Osteoblast (primary cell): Measurements from ENCODE around the gene OGFRL1. TPM values are rescaled to one million over a fixed set of nuclear protein-coding genes. Genes with fewer than 3 reads are reported as not detected.

Experiments
- DNase-seq: peaks from one replicate; pipeline ENCODE4 v3.0.0; 2011; ENCODE audit warnings: low spot score, mixed read lengths; ENCODE audit not compliant: insufficient read length; ENCODE audit errors: missing footprints
- H2AFZ ChIP-seq: 2 replicates; pipeline ENCODE4 v1.6.0; 2011; ENCODE audit warnings: mild to moderate bottlenecking, low read length
- H3K27ac ChIP-seq: 2 replicates; pipeline ENCODE4 v1.5.1; 2011; ENCODE audit warnings: mild to moderate bottlenecking, low read depth, low read length, moderate library complexity
- H3K27me3 ChIP-seq: 2 replicates; pipeline ENCODE4 v1.6.0; 2012; ENCODE audit warnings: mild to moderate bottlenecking, control low read depth, inconsistent platforms, low read length, moderate library complexity; ENCODE audit not compliant: insufficient read depth
- H3K36me3 ChIP-seq: 2 replicates; pipeline ENCODE4 v1.5.1; 2011; ENCODE audit warnings: mild to moderate bottlenecking, low read length, control low read depth, moderate library complexity; ENCODE audit not compliant: insufficient read depth
- H3K4me1 ChIP-seq: 2 replicates; pipeline ENCODE4 v1.5.1; 2011; ENCODE audit warnings: mild to moderate bottlenecking, low read length, control low read depth, moderate library complexity; ENCODE audit not compliant: insufficient read depth
- H3K4me2 ChIP-seq: 2 replicates; pipeline ENCODE4 v1.6.0; 2011; ENCODE audit warnings: mild to moderate bottlenecking, low read length; ENCODE audit not compliant: insufficient read depth
- H3K4me3 ChIP-seq: fragments of 200-600 bp; sonication (generic); 3 replicates; pipeline ENCODE4 v1.5.1; 2012; ENCODE audit warnings: mild to moderate bottlenecking, low read length, inconsistent platforms; ENCODE audit not compliant: insufficient read depth
- H3K79me2 ChIP-seq: 2 replicates; pipeline ENCODE4 v1.6.0; 2012; ENCODE audit warnings: mild to moderate bottlenecking, low read length, control low read depth, inconsistent platforms; ENCODE audit not compliant: insufficient read depth
- H3K9me3 ChIP-seq: 2 replicates; pipeline ENCODE4 v1.5.1; 2011; ENCODE audit warnings: low read depth, low read length, control low read depth
- H4K20me1 ChIP-seq: 2 replicates; pipeline ENCODE4 v1.6.0; 2012; ENCODE audit warnings: mild to moderate bottlenecking, low read length, control low read depth; ENCODE audit not compliant: insufficient read depth
- total RNA-seq: library from RNA; depleted of rRNA; stranded (reverse); fragments of >200 nt; gene quantifications from 2 replicates; pipeline ENCODE4 v1.2.3, GENCODE V29; 2012
- TF ChIP-seq, protein P1 (sequence below): IDR thresholded peaks from 2 replicates; pipeline ENCODE4 v1.5.1; 2011; ENCODE audit warnings: mild to moderate bottlenecking, low read depth, low read length, moderate library complexity; ENCODE audit errors: extremely low read depth

Gene OGFRL1
- total RNA-seq, 1 donor, result 15.9 TPM

DNA sequence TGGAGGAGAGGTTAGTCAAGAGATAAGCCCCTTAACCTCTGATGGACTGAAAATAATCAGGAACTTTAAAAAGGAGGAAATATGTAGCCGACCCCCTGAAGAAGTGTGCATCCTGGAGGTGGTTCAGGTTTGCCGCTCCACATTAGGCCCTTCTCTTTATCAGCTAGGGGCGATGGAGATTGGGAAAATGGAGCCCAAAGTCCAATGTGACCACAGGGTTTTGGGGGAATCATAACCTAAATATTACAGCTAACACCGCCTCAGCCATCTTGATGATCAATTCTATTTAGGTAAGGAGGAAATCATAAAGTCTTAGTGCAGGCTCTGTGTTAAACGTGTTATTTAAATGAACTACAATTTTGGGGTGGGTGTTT, 1.2 kb downstream of the OGFRL1 start:
- H3K79me2 ChIP-seq, result peaks cover 33% of the 10 kb centered on the region
- peak overlapping the region; percentile 80 for H3K4me2 ChIP-seq
- no peaks in the 10 kb centered on the region for H4K20me1 ChIP-seq
- H3K27me3 ChIP-seq, result no peaks in the 10 kb centered on the region
- TF ChIP-seq, protein P1, sequence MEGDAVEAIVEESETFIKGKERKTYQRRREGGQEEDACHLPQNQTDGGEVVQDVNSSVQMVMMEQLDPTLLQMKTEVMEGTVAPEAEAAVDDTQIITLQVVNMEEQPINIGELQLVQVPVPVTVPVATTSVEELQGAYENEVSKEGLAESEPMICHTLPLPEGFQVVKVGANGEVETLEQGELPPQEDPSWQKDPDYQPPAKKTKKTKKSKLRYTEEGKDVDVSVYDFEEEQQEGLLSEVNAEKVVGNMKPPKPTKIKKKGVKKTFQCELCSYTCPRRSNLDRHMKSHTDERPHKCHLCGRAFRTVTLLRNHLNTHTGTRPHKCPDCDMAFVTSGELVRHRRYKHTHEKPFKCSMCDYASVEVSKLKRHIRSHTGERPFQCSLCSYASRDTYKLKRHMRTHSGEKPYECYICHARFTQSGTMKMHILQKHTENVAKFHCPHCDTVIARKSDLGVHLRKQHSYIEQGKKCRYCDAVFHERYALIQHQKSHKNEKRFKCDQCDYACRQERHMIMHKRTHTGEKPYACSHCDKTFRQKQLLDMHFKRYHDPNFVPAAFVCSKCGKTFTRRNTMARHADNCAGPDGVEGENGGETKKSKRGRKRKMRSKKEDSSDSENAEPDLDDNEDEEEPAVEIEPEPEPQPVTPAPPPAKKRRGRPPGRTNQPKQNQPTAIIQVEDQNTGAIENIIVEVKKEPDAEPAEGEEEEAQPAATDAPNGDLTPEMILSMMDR, result no peak
- H3K9me3 ChIP-seq, result no peaks in the 10 kb centered on the region
- H3K4me3 ChIP-seq, result peak overlapping the region; percentile 82
- peaks cover 22% of the 10 kb centered on the region for H3K4me1 ChIP-seq
- H3K36me3 ChIP-seq, result no peaks in the 10 kb centered on the region
- DNase-seq, result peak; percentile 58
- no peak overlapping the region for H2AFZ ChIP-seq
- H3K27ac ChIP-seq, result no peak overlapping the region

DNA sequence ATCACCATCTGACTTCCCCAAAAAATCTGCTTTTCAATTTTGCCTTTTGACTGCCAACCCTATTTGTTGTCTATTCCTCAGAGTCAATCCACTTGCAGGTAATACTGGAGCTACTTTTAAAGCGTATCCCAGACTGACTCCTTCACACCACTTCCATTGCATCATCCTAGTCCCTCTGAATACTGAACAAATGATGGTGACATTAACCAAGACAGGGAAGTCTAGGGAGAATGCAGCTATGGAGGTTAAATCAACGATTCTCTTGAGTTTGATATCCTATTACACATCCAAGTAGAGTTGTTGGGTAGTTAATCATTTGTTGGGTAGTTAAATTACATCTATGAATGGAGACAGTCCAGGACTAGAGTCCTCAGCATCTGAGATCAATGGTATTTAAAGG, 2.0 kb downstream of the OGFRL1 start:
- Histone ChIP-seq H3K27me3 (no peaks in the 10 kb centered on the region), H3K4me3 (no peak overlapping the region), H2AFZ (no peak overlapping the region), H3K4me1 (peaks cover 22% of the 10 kb centered on the region), H3K4me2 (no peak overlapping the region), H3K36me3 (peaks cover 5% of the 10 kb centered on the region), H3K27ac (no peak overlapping the region), H3K79me2 (peaks cover 33% of the 10 kb centered on the region), H4K20me1 (no peaks in the 10 kb centered on the region), H3K9me3 (no peaks in the 10 kb centered on the region)
- TF ChIP-seq, protein P1, result no peak
- no peak for DNase-seq

DNA sequence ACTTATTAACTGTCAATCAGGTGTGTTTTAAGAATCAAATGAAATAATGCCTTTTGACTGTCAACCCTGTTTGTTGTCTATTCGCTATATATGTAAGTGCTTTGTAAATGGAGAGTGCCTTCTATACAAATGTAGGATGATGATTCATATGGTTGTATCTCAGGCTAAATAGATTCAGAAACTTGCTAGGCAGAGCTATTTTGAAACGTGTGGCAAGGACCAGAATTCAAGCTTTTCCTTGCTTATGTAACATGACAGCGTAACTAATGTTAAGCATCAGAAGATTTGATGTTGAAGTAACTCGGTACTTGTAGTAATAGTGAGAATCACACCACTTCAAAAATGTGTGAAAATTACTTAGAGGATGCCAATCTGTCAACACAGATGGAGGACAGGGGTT, 3.4 kb downstream of the OGFRL1 start:
- Histone ChIP-seq H3K79me2 (peaks cover 33% of the 10 kb centered on the region), H3K4me3 (no peak overlapping the region), H2AFZ (no peak overlapping the region), H3K9me3 (no peaks in the 10 kb centered on the region), H3K27ac (no peak overlapping the region), H4K20me1 (no peaks in the 10 kb centered on the region), H3K36me3 (peaks cover 10% of the 10 kb centered on the region), H3K27me3 (no peaks in the 10 kb centered on the region), H3K4me2 (no peak overlapping the region), H3K4me1 (peaks cover 22% of the 10 kb centered on the region)
- no peak for DNase-seq
- TF ChIP-seq, protein P1, result no peak

GRCh38 chr6:71294121-71294523, 5.5 kb downstream of the OGFRL1 start:
- no peaks in the 10 kb centered on the region for H3K9me3 ChIP-seq
- no peak overlapping the region for H3K4me3 ChIP-seq
- peaks cover 10% of the 10 kb centered on the region for H3K36me3 ChIP-seq
- H2AFZ ChIP-seq, result no peak overlapping the region
- peaks cover 18% of the 10 kb centered on the region for H3K4me1 ChIP-seq
- H3K79me2 ChIP-seq, result peaks cover 32% of the 10 kb centered on the region
- TF ChIP-seq, protein P1, result no peak
- peak; percentile 92 for DNase-seq
- peak overlapping the region; percentile 68 for H3K27ac ChIP-seq
- no peaks in the 10 kb centered on the region for H4K20me1 ChIP-seq
- peak overlapping the region; percentile 23 for H3K4me2 ChIP-seq
- no peaks in the 10 kb centered on the region for H3K27me3 ChIP-seq
